Osteoblast (primary cell): ENCODE measurements around the gene NME7. TPM values are rescaled to one million over a fixed set of nuclear protein-coding genes. Genes with fewer than 3 reads are reported as not detected.

Experiments used
- DNase-seq: peaks from one replicate; pipeline ENCODE4 v3.0.0; 2011; ENCODE audit warnings: low spot score, mixed read lengths; ENCODE audit not compliant: insufficient read length; ENCODE audit errors: missing footprints
- H2AFZ ChIP-seq: 2 replicates; pipeline ENCODE4 v1.6.0; 2011; ENCODE audit warnings: mild to moderate bottlenecking, low read length
- H3K27ac ChIP-seq: 2 replicates; pipeline ENCODE4 v1.5.1; 2011; ENCODE audit warnings: mild to moderate bottlenecking, low read depth, low read length, moderate library complexity
- H3K27me3 ChIP-seq: 2 replicates; pipeline ENCODE4 v1.6.0; 2012; ENCODE audit warnings: mild to moderate bottlenecking, control low read depth, inconsistent platforms, low read length, moderate library complexity; ENCODE audit not compliant: insufficient read depth
- H3K36me3 ChIP-seq: 2 replicates; pipeline ENCODE4 v1.5.1; 2011; ENCODE audit warnings: mild to moderate bottlenecking, low read length, control low read depth, moderate library complexity; ENCODE audit not compliant: insufficient read depth
- H3K4me1 ChIP-seq: 2 replicates; pipeline ENCODE4 v1.5.1; 2011; ENCODE audit warnings: mild to moderate bottlenecking, low read length, control low read depth, moderate library complexity; ENCODE audit not compliant: insufficient read depth
- H3K4me2 ChIP-seq: 2 replicates; pipeline ENCODE4 v1.6.0; 2011; ENCODE audit warnings: mild to moderate bottlenecking, low read length; ENCODE audit not compliant: insufficient read depth
- H3K4me3 ChIP-seq: fragments of 200-600 bp; sonication (generic); 3 replicates; pipeline ENCODE4 v1.5.1; 2012; ENCODE audit warnings: mild to moderate bottlenecking, low read length, inconsistent platforms; ENCODE audit not compliant: insufficient read depth
- H3K79me2 ChIP-seq: 2 replicates; pipeline ENCODE4 v1.6.0; 2012; ENCODE audit warnings: mild to moderate bottlenecking, low read length, control low read depth, inconsistent platforms; ENCODE audit not compliant: insufficient read depth
- H3K9me3 ChIP-seq: 2 replicates; pipeline ENCODE4 v1.5.1; 2011; ENCODE audit warnings: low read depth, low read length, control low read depth
- H4K20me1 ChIP-seq: 2 replicates; pipeline ENCODE4 v1.6.0; 2012; ENCODE audit warnings: mild to moderate bottlenecking, low read length, control low read depth; ENCODE audit not compliant: insufficient read depth
- total RNA-seq: library from RNA; depleted of rRNA; stranded (reverse); fragments of >200 nt; gene quantifications from 2 replicates; pipeline ENCODE4 v1.2.3, GENCODE V29; 2012
- TF ChIP-seq, protein P1 (sequence below): IDR thresholded peaks from 2 replicates; pipeline ENCODE4 v1.5.1; 2011; ENCODE audit warnings: mild to moderate bottlenecking, low read depth, low read length, moderate library complexity; ENCODE audit errors: extremely low read depth

Gene NME7
- total RNA-seq, 1 donor = 31.5 TPM

DNA sequence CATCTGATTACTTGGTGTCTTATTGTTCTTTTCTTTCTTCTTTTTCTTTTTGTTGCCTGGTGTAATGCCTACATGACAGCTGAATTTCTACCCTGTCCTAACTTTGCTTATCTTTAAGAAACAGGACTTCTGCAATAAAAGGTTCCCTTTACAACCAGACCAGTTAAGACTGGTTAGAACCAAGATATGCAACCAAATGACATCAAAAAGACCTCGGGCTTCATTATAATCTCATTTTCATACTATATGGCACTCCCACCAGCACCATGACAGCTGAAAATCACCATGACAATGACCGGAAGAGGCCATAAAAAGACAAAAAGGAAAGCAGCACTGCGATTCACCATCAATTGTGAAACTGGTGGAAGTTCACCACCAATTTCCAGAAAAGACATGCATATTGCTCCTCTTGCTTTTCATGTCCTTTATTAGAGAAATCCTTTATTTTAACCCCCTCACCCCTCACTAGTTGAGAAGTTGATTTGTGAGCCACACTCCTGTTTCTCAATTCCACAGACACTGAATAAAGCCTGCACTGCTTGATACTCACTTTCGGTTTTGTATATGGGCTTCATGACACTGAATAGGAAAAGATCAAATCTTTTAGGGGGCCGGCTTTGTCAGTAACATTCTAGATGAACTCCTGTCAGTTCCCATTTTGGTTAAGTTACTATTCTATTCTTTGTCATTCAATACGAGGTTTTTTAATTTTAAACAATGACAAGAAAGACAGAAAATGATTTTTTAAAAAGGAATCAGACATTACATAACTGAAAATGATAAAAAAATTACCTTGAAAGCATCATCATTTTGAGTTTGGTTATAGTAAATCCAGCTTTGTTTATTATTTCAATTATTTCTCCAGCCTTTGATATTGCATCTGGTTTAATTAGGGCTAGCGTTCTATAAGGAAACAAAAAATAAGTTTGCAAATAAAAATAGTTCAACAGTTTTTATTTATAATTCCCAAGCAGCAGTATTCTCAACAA is 58.1 kb downstream of the NME7 start:
- Histone ChIP-seq H2AFZ (no peak overlapping the region), H3K27ac (no peak overlapping the region), H3K27me3 (no peaks in the 10 kb centered on the region), H3K4me1 (peaks cover 11% of the 10 kb centered on the region), H3K9me3 (no peaks in the 10 kb centered on the region), H3K36me3 (no peaks in the 10 kb centered on the region), H3K4me2 (no peak overlapping the region), H4K20me1 (no peaks in the 10 kb centered on the region), H3K79me2 (no peaks in the 10 kb centered on the region), H3K4me3 (no peak overlapping the region)
- TF ChIP-seq, protein P1, sequence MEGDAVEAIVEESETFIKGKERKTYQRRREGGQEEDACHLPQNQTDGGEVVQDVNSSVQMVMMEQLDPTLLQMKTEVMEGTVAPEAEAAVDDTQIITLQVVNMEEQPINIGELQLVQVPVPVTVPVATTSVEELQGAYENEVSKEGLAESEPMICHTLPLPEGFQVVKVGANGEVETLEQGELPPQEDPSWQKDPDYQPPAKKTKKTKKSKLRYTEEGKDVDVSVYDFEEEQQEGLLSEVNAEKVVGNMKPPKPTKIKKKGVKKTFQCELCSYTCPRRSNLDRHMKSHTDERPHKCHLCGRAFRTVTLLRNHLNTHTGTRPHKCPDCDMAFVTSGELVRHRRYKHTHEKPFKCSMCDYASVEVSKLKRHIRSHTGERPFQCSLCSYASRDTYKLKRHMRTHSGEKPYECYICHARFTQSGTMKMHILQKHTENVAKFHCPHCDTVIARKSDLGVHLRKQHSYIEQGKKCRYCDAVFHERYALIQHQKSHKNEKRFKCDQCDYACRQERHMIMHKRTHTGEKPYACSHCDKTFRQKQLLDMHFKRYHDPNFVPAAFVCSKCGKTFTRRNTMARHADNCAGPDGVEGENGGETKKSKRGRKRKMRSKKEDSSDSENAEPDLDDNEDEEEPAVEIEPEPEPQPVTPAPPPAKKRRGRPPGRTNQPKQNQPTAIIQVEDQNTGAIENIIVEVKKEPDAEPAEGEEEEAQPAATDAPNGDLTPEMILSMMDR = no peak
- no peak for DNase-seq

DNA sequence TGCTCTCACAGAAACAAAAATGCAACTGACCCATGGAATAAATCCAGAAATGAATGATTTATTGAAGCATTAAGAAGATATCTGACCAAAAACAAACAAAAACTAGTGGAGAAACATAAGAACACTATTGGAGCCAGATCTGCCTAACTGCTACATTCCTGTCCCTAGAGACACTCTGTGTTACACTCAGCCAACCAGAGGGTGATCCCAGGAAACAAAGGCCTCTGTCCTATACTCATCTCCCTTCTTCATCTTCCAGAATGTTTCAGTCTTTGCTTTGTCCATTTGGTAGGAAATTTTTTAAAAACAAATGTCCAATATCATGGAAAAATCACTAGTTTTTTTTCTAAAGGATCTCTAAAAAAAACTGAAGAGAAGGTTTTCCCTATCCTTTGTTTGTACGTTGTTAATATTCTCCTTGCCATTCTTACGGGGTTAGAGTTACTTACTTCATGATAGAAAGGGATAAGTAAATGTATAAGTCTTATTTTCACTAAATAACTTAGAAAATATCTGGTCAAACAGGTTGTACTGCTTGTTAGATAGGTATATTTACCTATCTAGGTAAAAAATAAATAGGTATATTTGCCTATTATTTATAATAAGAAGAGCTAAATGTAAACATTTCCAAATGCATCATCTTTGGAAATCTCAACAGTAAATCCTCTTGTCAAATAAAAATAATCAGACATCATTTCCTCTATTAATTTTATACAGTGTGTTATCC is 59.1 kb downstream of the NME7 start:
- H3K4me1 ChIP-seq = peaks cover 11% of the 10 kb centered on the region

DNA sequence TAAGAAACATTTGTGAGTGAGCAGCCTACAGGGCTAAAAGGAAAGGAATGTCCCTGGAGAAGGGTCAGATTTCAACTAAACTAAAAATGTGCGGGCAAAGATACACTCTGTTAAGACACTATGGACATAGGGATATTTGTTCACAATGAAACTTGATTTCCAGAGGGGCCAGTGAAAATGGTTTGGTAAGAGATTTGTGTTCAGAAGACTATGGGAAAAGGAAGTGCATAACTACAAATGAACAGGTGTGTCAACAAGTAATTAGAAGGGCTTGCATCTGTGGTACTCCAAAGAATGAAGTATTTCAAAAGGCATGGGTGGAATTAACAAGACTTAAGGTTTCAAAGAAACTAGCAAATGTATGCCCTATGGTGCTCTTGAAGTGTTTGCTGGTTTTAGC is 60.4 kb downstream of the NME7 start:
- TF ChIP-seq, protein P1 = no peak
- Histone ChIP-seq H4K20me1 (no peaks in the 10 kb centered on the region), H3K4me3 (no peak overlapping the region), H3K36me3 (no peaks in the 10 kb centered on the region), H3K79me2 (no peaks in the 10 kb centered on the region), H3K4me2 (no peak overlapping the region), H2AFZ (no peak overlapping the region), H3K9me3 (no peaks in the 10 kb centered on the region), H3K27me3 (no peaks in the 10 kb centered on the region), H3K4me1 (peaks cover 6% of the 10 kb centered on the region), H3K27ac (no peak overlapping the region)
- DNase-seq = no peak

More for the DNA sequence above, 59.1 kb downstream of the NME7 start:
- no peaks in the 10 kb centered on the region for H3K27me3 ChIP-seq
- TF ChIP-seq, protein P1 = no peak
- H3K36me3 ChIP-seq = no peaks in the 10 kb centered on the region
- H3K4me2 ChIP-seq = no peak overlapping the region
- H3K79me2 ChIP-seq = no peaks in the 10 kb centered on the region
- no peak for DNase-seq
- H3K4me3 ChIP-seq = no peak overlapping the region
- no peak overlapping the region for H3K27ac ChIP-seq
- no peak overlapping the region for H2AFZ ChIP-seq
- no peaks in the 10 kb centered on the region for H4K20me1 ChIP-seq
- no peaks in the 10 kb centered on the region for H3K9me3 ChIP-seq

DNA sequence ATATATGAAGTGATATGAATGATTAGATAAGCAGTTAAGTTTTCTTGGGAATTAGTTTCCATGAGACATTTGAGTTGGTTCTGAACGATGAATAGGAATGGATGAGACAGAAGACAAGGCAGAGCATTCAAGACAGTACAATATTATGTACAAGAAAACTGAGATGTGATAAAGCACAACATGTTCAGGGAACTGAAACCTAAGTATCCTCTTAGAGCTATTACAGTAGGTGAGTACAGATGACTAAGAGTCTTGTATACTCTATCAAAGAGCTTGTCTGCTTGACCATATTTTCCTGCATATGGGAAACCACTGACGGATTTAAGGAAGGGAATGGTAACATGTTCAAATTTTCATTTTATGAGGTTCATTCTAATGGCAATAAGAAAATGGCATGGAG is 61.6 kb downstream of the NME7 start:
- DNase-seq = no peak
- H2AFZ ChIP-seq = no peak overlapping the region
- H3K4me3 ChIP-seq = no peak overlapping the region
- H3K27ac ChIP-seq = no peak overlapping the region
- H3K27me3 ChIP-seq = no peaks in the 10 kb centered on the region
- no peak overlapping the region for H3K4me2 ChIP-seq
- no peaks in the 10 kb centered on the region for H3K36me3 ChIP-seq
- H4K20me1 ChIP-seq = no peaks in the 10 kb centered on the region
- TF ChIP-seq, protein P1 = no peak
- no peaks in the 10 kb centered on the region for H3K4me1 ChIP-seq
- H3K9me3 ChIP-seq = no peaks in the 10 kb centered on the region
- H3K79me2 ChIP-seq = no peaks in the 10 kb centered on the region
